Measurements from ENCODE around the gene EHD4.

The EHD4 gene

DNA sequence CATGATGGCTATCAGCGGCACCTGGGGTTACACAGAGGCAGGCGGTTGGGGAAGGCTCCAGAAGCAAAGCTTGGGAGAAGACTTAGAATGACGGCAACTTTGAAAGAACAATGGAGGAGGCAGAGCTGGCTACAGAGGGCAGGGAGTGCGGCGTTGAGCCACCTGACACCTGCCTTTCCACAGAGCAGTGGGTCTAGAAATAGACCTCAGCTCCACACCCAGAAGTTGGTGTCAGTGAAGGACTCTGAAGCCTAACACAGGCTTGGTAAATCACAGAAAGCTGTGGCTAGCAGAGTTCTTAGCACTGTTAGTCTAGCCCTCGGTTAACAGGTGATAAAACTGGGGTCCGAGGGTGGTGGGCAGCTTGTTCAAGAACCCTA, 23.1 kb upstream of the EHD4 start:
- no peak for DNase-seq (ENCODE audit: low read depth in 4 of 4, low spot score in 1 of 4)

DNA sequence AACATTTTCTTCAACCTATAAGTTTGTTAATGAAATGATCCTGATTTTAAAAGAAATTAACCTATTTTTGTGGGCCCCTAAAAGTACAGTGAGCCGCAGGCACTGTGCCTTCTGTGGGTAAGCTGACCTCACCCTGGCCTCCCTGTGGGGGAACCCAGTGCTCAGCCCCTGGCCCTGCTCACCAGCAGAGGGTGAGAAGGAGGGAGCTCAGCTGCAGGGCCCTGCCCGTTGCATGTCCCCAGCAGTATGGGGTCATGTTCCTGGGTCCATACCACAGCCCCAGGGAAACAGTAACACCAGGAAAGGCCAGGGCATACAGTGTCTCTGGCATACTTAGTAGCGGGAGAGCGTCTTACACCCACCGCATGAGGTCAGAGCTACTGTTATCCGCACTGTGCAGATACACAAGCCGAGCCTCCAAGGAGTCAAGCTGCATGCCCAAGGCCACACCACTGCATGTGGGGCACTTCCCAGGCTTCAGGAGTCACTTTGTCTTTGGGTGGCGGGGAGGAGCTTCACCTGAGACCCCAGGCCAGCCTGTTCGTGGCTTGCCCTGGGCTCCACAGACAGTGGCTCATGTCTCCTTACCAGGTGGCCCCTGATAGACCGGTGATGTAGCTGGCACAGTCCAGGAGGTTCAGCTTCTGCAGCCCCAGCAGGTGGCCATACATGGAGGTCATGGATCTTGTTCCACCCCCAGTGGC, 22.6 kb upstream of the EHD4 start:
- no peak for DNase-seq (ENCODE audit: low read depth in 4 of 4, low spot score in 1 of 4)

DNA sequence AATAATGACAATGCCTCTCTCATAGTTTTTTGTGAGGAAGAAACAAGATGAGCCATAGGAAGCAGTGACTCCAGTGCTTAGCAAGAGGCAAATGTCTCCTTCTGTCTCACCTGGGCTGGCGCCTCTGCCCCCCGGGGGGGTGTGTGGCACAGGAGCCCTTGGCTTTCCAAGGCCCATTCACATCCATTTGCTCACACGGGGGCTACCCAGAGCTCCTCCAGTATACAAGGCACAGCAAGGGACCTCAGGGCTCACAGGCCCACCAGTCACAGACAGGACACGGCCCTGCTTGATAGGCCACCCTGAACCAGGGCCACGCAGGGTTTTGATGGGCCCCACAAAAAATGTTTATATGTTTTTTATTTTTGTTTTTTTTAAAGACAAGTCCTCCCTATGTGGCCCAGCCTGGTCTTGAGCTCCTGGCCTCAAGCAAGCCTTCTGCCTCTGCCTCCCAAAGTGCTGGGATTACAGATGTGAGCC, 21.9 kb upstream of the EHD4 start:
- DNase-seq (ENCODE audit: low read depth in 4 of 4, low spot score in 1 of 4): no peak

DNA sequence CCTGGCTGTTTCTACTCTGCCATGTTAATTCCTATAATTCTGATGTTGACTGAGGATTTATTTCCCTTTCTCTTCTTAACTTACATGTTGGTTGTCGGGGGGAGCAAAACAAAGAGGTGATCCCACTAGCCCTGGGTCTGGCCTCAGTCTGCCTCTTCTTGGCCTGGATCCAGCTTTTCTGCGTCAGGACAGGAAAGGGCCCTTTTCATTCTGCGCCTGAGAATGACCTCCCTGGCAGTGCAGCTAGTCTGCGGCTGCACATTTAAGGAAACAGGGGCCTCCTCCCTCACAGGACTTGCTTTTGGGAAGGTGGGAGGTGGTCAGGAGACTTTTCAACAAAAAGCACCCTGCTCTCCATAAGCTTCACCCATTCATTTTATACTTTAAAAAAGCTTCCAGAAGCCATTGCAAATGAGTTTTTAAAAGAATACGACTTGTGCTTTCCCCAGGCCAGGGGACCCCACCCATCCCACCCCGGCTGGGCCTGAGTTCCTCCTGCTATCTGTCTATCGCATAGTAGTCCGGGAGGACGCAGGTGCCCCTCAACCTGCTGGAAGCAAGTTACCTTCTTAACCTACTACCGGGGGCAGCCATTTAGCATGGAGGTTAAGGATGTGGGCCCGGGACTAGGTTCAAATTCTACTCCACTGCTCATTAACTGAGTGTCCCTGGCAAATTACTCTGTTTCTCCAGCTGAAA, 21.3 kb upstream of the EHD4 start:
- no peak for DNase-seq (ENCODE audit: low read depth in 4 of 4, low spot score in 1 of 4)

DNA sequence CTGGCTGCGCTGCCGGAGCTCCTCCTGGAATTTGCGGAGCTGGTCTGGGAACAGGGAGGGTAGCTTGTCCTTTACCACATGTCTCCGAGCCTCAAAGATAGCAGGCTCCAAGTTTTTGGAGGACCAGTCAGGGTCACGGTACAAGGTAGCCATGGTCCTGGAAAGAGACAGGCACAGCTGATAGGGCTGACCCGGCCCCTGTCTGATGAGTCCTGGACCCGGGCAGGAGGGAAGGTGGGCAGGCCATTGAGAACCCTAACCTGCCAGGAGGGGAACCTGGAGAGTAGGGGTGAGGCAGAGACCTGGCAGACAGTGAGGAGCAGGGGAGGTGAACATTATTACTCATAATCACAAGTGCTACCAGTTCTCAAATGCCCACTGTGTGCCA, 20.4 kb upstream of the EHD4 start:
- DNase-seq (ENCODE audit: low read depth in 4 of 4, low spot score in 1 of 4): no peak

DNA sequence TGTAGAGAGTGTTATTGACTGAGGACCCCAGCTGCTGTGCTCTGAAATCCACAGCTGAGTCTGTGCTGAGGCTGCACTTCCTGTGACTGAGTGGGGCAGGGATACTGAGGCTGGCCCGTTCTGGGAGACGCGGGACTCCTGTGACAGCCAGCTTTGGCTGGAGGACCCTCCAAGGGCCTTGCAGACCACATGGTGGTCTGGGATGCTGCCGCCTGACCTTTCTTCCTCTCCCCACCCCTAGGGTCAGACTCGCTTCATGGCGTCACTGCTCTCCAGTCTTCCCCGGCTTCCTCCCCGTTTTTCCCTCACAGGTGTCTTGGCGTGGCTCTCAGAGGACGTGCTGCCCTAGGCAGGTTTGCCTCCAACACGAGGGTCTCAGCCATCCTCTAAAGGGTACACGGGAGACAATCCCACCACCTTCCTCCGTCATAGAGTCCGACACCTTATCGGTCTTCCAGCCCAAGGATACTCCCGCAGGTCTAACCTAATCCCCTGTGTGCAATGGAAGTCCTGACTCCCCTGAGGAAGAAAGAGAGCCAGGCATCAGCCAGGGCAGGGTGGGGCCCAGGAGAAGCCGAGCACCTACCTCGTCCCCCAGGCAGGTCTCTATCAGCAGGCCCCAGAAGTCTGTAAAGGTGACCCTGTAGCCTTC, 19.9 kb upstream of the EHD4 start:
- DNase-seq (ENCODE audit: low read depth in 4 of 4, low spot score in 1 of 4): no peak

DNA sequence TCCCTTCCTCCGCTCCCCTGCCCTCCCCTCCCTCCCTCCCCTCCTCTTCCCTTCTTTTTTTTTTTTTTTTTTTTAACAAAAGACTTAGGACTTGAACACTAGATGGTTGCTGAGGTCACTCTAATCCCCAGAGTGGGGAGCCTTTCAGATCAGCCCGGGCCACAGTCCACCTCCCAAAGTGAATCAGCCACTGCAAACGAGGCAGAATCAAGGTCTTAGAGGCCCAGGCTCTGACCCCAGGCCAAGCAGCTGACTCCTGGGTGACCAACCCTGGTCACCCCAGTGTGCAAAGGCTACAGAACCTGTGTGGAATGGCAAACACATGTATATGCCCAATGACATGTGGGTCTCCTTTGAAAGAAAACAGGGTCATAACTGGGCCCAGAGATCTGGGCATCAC, 18.3 kb upstream of the EHD4 start:
- no peak for DNase-seq (ENCODE audit: low read depth in 4 of 4, low spot score in 1 of 4)

DNA sequence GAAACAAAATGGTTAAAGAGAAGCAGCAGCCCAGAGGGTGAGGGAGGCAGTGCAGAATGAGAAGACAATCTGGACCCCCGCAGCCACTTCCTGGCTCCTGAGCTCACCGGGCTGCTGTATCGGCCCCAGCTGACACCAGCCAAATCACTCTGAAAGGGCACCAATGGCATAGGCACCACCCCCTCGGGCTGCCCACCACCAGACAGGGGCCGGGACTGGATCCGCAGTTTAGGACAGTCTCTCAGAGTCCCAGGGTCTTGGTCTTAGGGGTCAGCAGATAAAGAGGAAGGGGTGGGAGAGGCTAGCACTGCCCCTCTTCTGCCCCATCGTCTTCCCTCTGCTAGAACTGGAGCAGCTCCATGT, 17.9 kb upstream of the EHD4 start:
- no peak for DNase-seq (ENCODE audit: low read depth in 4 of 4, low spot score in 1 of 4)

DNA sequence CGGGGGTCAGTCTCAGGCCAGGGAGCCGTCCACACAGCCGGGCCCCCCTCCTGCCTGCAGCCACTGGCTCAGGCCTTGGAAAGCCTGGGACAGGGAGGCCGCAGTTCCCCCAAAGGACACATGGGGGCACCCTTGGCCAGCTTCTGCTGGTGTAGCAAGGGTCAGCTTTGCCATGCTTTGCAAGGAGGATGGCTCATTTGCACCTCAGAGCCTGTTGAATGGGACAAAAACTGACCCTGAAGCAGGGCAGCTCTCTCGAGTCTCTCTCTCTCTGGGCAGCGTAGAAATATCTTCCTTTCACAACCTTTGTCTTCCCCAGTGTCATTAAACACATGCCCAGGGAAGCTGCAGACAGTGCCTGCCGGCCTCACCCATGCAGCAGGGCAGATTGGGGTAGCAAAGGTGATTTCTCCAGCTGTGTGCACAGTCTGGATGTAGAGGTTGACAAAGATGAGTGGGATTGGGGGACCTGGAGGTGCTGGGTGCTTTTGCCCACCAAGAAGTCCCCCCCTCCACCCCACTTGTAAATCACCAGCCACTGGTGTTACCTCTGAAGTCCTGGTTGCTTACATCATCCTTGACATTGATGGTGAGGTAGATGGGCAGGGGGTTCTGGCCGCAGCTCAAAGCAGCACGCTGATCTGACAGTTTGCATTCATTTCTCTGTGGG, 17.4 kb upstream of the EHD4 start:
- DNase-seq (ENCODE audit: low read depth in 4 of 4, low spot score in 1 of 4): peak; percentile 73 to 92 (median 82)

DNA sequence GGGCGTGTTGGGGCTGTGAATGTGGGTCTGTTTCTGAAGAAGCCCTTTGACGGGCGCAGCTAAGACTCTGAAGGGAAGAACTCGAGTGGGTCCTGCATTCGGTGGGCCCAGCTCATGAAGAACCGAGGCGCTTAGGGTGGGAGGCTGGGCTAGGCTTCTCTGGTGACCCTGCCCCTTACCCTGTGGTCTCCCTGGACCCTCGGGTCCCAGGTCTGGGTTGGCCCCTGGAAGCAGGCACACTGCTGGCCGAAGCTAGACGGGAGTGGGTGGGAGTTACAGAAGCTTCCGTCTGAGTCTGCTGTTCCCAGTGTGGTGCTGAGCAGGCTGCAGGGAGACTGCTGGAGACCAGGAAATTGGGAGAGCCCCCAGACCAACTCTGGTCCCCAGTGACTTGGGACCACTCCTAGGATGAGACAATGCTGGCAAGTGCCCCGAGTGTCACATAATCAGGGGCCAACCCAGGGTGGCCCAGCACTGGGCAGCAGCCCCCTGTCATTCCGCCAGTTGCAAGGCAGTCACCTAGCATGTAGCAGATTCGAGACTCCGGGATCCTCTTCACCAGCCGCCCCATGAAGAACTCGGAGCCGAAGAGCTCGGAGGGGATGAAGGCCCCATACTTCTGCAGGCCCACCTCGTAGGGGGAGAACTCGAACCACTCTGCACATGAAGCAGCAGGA, 16.7 kb upstream of the EHD4 start:
- no peak for DNase-seq (ENCODE audit: low read depth in 4 of 4, low spot score in 1 of 4)

DNA sequence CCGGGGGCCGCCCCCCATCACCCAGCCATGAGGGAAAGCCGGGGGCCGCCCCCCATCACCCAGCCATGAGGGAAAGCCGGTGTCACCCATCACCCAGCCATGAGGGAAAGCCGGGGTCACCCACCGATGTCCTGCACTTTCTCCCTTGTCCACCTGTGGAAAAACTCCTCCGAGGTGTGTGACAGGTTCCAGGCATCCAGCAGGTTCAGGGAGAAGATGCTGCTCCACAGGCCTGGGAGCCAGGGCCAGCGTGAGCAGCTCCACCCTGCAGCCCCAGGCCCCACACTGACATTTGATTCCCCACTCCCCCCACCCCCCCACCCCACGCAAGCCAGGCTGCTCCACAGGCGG, 15.5 kb upstream of the EHD4 start:
- no peak for DNase-seq (ENCODE audit: low read depth in 4 of 4, low spot score in 1 of 4)

DNA sequence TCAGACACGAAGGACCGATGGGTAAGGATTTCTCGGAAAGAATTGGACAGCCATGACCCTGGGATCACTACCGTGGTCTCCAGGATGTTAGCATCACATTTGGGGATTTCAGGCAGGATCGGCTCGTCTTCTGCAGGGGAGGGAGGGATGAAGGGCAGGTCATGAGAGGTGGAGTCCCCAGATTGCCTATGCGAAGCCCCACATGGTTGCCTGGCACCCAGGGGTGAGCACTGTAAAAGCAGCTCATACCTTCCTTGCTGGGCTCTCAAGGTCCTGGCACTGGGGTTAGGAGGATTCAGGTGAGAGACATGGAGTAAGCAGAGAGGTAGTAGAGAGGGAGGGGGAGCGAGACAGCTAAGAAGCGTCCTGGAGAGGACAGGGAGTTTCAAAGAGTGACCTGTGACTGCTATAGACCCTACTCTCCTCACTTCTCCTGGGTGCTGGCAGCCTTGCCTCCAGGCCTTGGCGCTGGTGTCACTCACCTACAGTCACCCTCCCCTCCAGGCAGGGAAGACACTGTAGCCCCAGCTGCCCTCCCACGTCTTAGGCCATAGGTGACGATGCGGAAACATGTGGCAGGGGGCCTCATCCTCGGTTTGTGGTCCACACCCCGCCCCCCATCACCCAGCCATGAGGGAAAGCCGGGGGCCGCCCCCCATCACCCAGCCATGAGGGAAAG, 15.0 kb upstream of the EHD4 start:
- DNase-seq (ENCODE audit: low read depth in 4 of 4, low spot score in 1 of 4): no peak

DNA sequence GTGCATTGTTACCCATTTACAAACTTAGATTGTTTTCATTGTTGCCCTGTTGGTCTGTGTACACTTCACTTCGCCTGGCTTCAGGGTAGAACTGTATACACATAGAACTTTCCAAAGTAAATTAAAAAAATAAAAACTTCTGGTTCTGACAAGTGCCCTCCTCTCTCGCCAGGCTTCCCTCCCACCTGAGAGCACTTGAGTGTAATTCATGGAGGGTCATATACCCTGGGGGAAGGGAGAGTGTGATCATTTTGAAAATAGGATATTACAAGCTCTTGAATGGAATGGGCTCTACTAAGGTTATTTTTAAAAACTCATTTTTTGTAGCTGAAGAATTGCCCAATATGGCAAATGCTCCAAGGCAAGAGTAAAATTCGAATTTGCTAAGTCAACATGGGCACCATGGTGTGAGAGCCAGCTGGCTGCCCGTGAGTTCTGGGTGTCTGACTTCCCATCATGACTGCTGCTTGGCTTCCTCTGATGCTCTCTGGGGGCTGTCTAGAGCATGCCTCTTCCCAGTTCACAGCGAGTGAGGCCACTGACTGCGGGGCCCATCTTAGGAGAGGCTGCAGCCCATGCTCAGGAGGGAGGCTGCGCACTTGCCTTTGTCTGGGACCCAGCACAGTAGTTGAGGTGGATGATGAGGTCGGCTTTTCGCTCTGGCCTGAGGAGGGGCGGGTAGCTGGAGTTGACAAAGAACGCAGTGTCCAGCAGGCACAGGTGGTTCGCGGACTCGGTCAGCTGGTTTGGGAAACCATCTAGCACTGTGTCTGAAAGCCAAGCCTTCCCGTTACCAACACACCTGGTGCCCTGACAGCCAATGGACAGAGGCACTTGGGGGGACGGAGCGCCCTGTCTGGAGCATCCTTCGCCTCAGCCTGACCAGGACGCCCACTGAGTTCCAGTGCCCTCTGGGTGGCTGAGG, 13.1 kb upstream of the EHD4 start:
- no peak for DNase-seq (ENCODE audit: low read depth in 4 of 4, low spot score in 1 of 4)

DNA sequence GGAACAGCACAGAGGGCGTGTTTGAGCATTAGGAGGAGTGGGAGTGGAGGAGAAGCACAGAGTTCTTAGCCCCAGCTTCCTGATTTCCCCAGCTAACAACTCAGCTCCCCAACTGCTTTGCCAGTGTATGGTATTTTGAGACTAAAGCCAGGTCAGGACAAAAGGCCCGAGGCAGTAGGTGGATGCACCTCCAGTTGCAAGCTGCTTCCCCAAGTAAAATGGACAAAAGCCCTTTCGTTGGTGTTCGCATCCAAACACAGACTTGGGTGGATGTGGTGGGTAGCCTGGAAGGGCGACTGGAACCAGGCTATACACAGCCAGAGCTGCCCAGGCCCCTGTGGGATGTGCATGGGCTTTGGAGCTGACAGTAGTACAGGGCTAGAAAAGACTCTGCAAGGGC, 12.3 kb upstream of the EHD4 start:
- DNase-seq (ENCODE audit: low read depth in 4 of 4, low spot score in 1 of 4): no peak

DNA sequence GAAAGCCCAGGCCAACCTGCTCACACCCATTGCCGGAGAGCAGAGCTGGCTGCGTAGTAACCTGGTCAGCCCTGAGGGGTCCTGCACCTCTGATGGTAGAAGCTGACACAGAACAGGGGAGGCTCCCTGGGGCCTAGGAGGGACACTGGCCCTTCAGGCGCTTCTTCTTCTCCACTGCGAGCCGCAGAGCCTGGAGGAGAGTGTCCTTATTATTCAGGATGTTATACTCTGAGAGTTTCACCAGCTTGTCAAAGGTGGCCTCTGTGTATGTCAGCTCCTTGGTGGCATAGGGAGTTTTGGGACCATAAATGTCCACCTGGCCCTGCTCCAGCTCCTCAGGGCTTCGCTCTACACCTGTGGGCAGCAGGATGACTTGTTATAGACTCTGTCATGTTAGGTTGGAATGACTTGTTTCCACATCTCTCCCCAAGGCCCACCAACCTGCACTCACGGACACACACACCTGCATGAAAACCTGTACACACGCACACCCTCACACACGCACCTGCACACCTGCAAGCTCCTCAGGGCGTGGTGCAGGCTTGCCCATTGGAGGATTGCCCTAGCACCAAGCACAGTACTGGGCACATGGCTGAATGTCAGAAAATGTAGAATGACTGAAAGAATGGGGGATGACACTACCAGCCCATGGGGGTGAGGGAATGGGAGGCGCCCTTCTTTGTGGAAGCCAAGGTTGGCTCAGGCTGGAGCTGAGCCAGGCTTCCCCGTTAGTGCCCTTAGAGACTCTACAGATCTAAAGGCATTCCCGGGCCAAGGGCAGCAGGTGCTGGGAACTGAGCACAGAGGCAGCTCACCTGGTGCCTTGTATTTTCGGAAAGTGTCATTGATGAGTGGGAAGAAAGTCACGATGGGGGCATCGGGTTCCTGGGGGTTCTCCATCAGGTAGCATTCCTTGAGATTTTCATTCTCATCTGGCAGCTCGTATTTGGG, 11.5 kb upstream of the EHD4 start:
- DNase-seq (ENCODE audit: low read depth in 4 of 4, low spot score in 1 of 4): no peak

DNA sequence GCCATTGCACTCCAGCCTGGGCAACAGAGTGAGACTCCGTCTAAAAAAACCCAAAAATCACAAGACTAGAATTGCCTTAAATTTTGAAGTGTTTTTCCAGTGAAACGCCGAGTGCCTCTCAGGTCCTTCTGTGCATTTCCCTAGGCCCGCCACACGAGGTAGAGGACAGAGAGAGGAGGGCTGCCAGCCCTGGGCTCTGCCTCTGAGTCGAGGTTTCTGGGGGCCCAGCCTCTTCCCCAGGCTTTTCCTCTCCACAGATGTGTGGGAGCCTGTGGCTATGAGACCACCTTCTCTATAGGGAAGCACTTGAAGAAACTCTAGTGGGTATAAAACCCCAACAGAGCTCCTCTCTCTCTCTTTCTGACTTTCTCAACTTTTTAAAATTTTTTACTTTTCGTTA, 10.9 kb upstream of the EHD4 start:
- DNase-seq (ENCODE audit: low read depth in 4 of 4, low spot score in 1 of 4): no peak

DNA sequence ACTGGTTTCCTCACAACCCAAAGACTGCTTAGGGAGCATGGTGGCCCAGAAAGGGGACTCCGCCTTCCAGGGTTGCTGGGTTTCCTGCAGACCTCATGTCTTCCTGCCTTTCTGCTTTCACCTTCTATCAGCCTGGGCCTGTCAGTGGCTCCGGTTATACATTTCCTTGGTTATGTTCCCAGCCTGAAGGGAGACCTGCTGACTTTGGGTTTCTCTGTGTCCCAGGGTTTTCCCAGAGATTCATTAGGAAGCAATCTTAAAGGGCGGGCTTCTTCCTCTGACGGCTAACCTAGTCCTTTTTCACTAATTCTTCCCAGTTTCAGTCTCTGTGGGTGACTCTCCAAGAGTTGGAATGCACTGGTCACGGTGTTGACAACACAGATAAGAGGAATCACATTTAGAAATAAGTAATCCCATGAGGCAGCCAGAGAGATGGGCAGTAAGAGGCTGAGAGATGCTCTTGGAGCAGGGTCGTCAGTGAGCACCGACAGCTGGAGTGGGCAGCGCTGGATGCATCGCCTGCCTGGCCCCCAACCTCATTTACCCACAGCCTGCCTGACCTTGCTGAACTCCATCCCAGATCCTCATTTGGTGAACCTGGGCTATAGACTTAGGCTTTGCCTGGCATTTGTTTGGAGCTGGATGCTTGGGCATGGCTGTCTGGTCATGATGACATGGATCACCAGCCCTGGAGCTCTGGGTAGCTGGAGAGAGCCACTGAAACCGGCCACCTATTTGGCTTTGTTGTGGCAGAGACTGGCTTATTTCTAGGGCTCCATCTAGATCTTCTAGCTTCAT, 10.0 kb upstream of the EHD4 start:
- DNase-seq (ENCODE audit: low read depth in 4 of 4, low spot score in 1 of 4): no peak

Data from stimulated activated CD4-positive, alpha-beta T cell treated with anti-CD3 and anti-CD28 coated beads, Interleukin-1b, Interleukin-23, amount 100 ng/mL, for 24 hours (primary cell).